Left renal cortex interstitium (tissue), 4 donors: ENCODE measurements around the gene MACROH2A1. TPM values are rescaled to one million over a fixed set of nuclear protein-coding genes. Genes with fewer than 3 reads are reported as not detected.

ENCODE experiments used
- DNase-seq, 4 donors: peaks; one replicate each; pipeline ENCODE4 v3.0.0-alpha.2; 2013; ENCODE audit warnings: low read depth in 4 of 4, low spot score in 2 of 4, missing footprints in 1 of 4
- polyA plus RNA-seq, 4 donors: library from polyadenylated mRNA; unstranded; fragments of 120-200 nt; gene quantifications; one replicate each; pipeline ENCODE4 v1.2.1, GENCODE V29; 2013; ENCODE audit not compliant: insufficient read length in 4 of 4

MACROH2A1 gene
- polyA plus RNA-seq, 4 donors: 189 to 265 (median 225) TPM

GRCh38 chr5:135335031-135335828 is 63.8 kb downstream of the MACROH2A1 start:
- no peak for DNase-seq

- DNase-seq: no peak
Measured at GRCh38 chr5:135333732-135334515, 65.1 kb downstream of the MACROH2A1 start.

DNA sequence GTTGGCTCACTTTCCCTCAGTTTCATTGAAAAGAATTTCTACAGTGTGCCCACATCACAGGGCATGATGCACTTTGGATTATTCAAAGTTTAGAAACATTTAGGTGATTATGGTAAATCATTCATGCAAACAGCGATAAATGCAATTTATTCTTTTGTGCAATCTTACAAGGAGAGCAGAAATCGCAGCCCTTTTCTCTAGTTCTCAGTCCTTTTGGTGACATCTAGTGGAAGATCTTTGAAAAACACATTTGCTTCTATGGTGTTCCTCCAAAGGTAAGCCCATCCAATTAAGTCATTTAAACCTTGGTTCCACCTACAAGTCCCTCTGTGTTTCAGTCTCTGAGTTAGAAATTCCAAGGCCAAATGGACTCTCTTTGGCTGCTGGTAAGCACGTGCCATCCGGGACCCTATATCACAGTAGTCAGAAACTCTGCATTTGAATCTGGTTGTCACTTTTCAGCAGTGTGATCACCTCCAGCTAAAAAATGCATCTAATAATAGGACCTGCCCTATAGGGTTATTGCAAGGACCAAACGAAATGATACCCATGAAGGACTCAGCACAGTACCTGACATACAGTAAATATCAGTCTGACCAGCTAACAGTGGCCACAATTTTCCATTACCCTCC is 66.4 kb downstream of the MACROH2A1 start:
- peak in 1 of 4 donors; percentile 69 for DNase-seq

DNA sequence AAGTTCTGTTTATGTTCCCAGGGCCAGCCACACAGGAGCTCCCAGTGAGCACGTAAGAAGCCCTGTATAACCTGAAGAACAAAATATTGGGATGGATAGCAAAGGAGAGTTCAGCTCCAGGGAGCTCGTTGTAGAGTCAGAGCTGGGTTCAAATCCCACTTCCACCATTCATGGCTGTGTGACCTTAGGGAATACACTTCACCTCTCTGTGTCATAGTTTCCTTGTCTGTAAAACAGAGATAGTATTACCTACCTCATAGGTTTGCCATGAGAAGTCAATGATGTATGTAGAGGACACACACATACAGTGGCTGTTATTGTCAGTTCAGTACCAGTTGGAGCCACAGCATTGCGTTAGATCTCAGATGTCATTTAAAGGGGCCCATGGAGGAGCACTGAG is 67.4 kb downstream of the MACROH2A1 start:
- no peak for DNase-seq

DNA sequence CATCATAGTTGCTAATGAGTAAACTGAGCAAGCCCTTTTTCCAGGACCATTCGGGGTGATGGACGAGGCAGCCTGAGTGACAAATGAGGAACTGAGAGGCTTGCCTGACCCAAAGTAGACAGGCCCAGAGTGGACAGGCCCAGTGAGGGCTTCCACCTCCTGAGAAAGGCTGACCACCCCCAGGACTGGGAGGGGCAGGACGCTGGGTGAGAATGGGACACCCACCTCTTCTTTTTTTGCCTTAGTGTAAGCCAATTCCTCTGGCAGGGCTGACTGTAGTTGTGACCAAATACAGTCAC is 68.3 kb downstream of the MACROH2A1 start:
- DNase-seq: no peak

GRCh38 chr5:135329913-135330797 is 68.9 kb downstream of the MACROH2A1 start:
- DNase-seq: no peak

- no peak for DNase-seq
Measured at GRCh38 chr5:135329066-135329912, 69.7 kb downstream of the MACROH2A1 start.

DNA sequence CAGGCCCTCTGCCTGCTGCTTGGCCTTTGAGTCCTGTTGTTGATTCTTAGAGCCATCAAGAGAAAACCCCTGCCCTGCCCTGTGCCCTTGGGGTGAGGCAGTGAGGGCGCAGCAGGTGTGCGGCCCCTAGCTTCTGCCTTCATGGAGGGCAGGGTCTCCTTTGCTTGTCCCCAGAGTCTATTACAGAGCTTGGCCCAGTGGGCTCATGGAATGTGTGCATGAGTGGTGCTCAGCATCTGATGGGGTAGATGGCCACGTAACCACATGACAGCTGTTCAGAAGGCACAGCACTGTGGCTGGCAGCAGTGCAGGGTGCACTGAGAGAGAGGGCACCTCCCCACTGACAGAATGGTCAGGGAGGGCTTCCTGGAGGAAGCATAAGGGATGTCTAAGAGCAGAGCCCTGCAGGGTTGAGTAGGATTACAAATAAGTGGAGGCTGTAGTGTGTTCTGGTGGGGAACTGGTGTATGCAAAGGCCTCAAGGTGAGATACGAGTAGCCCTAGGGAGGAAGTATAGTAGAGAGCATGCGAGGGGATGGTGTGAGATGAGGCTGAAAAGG is 70.8 kb downstream of the MACROH2A1 start:
- no peak for DNase-seq

DNA sequence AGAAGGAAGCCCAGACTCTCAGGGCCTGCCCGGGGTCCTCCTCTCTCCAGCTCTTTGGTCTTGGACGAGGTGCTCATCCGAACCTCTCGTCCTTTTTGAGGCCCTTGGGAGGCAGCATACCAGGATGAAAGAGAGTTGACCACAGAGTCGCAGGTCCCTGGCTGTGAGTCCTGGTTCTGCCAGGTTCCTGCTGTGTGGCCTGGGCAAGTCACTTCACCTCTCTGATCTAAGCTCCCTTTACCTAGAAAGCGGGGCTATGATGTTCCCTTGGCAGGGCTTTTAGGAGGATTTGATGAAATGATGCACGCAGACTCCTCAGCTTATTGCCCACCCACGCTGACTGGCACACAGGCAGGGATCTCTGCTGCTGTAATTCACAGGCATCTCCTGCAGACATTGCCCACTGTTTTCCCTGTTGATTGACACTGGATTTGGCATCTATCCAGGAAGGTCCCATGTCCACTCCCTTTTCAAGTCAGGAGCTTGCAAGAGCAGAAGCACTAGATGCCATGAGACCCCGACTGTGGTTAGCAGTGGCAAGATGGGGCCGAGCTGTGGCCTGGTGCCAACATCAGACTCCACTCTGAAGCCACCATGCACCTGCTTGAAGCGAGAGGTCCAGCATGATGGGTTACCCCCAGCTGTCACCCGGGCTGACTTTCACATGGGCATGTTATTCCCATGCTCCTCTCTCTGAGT is 71.5 kb downstream of the MACROH2A1 start:
- DNase-seq: no peak

DNA sequence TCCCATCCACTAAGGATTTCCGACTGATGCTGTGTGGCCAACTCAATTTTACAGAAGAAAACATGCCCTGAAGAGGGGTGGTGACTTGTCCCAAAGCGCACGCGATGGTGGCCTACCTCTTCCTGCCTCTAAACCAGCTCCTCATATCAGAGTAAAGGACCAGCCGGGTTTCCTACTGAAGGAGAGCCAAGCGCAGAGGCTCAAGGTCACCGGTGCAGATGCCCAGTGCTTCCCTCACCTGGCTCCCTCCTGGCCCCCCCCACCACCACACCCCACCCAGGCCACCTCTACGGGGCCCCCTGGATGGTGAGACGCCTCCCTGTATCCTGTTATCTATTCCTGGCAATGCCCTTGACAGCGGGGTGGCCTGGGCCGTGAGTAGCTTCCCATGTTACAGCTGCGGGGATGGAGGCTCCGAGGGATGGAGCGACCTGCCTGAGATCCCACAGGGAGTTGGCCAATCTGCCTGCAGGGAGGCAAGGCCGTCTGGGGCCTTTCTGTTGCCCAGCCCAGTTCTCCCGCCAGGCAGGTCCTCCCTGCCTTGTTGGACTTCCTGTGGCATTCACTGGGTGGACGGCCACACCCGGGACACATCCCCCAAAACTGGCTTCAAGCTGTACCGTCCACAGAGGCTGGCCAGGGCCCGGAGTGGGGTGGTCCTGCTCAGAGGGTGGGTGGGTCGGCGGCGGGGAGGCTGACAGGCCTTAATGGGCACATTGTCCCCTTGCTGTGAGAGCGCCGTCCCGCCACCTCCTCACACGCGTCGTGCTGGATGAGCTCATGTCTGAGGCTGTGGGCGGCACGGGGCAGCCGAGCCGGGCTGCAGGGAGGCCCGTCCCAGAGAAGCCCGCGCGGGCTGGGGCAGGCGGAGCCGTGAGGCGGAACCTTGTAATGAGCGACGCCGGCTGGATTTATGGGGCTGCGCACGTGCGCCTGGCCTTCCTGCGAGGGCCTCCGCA is 72.5 kb downstream of the MACROH2A1 start:
- peak in 1 of 4 donors; percentile 57 for DNase-seq

DNA sequence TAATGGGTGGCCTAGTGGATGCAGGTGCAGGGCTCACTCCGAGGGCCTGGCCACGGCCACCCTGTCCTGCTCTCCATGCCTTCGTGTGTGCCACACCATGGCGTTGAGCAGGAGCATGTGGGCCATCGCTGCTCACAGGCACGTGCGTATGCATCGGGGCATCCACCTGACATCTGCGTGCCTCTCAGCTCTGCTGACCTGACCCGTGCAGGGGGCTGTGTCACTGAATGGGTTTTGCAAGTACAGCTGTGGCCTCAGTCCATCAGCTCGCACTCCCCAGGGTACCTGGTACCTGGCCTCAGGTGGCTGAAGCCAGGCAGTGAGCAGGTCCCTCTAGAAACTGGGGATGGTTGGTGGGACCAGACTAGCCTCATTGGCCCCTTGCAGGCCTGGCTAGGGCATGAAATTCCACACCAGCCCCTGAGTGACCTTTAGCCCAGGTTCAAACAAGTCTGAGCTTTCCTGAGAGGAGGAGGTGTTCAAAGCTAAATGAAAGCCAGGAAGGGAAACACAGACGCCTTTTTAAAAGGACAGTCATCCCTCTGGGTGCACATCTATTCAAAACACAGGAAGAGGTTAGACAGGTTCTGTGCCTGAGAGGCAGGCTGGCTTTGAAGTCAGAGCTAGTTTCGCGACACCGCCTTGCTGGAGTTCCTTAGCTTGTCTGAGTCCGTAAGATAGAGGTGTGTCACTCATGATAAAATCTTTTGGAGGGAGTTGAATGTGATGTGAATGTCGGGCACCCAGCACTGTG is 74.0 kb downstream of the MACROH2A1 start:
- no peak for DNase-seq

- no peak for DNase-seq
Measured at GRCh38 chr5:135324160-135324559, 74.9 kb downstream of the MACROH2A1 start.

- DNase-seq: no peak
Measured at GRCh38 chr5:135323701-135324132, 75.3 kb downstream of the MACROH2A1 start.

- DNase-seq: no peak
Measured at GRCh38 chr5:135323227-135323626, 75.8 kb downstream of the MACROH2A1 start.

DNA sequence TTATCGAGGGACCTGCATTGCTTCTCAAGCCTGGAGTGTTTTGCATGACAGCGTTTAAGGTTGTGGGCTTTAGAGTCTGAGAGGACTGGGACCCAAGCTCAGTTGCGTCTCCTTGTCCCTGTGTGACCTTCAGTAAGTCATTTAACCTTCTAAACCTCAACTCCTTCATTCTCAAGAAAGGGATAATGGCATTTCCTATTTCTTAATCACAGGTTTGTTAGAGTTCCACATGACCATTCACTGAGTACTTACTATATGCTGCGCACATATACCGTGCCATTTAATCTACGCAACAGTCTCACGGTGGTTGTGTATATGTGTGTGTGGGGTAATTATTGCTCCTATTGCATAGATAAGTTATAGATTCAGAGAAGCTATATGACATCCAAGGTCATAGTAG is 76.3 kb downstream of the MACROH2A1 start:
- DNase-seq: no peak

DNA sequence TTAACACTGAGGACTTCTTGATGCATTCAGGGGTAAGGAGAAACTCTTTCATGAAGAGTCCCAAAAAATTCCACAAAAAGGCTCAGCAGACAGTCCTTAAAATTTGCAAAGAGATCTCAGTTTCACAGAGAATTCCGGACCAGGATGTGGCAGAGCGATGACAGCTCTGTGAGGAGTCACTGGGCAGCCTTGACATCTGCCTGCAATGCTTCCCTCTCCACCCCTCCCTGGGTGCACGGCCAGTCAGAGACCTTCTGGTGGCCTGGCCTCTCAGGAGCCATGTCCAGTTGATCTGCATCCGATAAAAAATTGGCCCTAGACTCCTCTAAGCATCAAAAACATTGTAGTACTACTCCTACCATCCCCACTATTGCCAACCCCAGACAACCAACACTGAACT is 76.8 kb downstream of the MACROH2A1 start:
- no peak for DNase-seq
